Middle frontal gyrus (tissue), 1 donor: ENCODE measurements around the gene PRAME.
"Not testable (repeated sequence)": the region's sequence is repeated elsewhere in the genome, so short reads cannot be mapped to it uniquely, and the experiment has no call there.

ENCODE experiments used
- DNase-seq: peaks from one replicate; pipeline ENCODE4 v3.0.0-alpha.2; 2015; ENCODE audit warnings: low spot score; ENCODE audit errors: extremely low spot score

PRAME gene

DNA sequence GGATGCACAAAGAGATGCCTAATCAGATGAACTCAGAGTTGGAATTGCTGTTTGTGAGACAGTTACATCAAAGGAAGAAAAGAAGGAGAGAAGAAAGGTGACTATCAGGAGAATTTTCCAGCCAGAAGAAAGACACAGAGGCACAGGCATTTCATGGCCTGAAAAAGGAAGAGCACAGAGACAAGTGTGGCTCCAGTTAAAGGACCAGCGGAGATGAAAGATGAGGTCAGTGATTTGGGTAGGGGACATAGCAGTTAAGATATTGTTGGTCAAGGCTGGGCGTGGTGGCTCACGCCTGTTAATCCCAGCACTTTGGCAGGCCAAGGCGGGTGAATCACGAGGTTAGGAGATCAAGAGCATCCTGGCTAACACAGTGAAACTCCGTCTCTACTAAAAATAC, 35.6 kb downstream of the PRAME start:
- DNase-seq: no peak

DNA sequence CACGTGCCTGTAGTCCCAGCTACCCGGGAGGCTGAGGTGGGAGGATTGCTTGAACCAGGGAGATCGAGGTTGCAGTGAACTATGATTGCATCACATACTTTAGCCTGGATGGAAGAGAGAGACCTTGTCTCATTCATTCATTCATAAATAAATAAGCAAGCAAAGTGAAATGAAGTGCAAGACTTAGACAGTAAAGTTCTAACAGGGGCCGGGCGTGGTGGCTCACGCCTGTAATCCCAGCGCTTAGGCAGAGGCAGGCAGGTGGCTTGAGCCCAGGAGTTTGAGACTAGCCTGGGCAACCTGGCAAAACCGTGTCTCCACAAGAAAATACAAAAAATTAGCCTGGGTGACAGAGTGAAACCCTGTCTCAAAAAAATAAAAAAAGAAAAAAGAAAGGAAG, 37.4 kb downstream of the PRAME start:
- no peak for DNase-seq

- DNase-seq: no peak
Observed at GRCh38 chr22:22520667-22521602, 38.1 kb downstream of the PRAME start.

GRCh38 chr22:22520020-22520656, 38.9 kb downstream of the PRAME start, which contains the start of gene ZNF280A:
ZNF280A (minus strand) TSS chr22:22520270; CDS start chr22:22515630, 4,640 bp downstream.
- no peak for DNase-seq

GRCh38 chr22:22519591-22519990, 39.5 kb downstream of the PRAME start:
- no peak for DNase-seq

GRCh38 chr22:22516992-22517391, 42.1 kb downstream of the PRAME start:
- no peak for DNase-seq

GRCh38 chr22:22515890-22516289, 43.2 kb downstream of the PRAME start:
- DNase-seq: no peak

DNA sequence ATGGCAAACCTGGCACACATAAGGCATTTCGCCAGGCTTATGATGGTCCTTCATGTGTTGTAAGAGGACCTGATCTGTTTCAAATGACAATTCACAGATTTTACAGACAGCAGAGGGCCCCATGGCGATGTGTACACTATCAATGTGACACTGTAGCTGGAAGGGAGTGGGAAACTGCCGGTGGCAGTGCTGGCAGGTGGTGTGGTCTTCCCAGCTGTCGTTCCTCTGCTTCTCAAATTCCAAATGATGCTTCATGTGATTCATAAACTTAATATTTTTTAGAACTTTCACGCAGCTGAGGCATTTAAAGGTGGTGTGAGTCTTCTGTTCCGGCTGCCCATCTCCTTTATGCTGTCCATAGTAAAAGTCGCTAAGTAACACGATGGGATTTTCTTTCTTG, 44.6 kb downstream of the PRAME start:
- not testable (repeated sequence) for DNase-seq

DNA sequence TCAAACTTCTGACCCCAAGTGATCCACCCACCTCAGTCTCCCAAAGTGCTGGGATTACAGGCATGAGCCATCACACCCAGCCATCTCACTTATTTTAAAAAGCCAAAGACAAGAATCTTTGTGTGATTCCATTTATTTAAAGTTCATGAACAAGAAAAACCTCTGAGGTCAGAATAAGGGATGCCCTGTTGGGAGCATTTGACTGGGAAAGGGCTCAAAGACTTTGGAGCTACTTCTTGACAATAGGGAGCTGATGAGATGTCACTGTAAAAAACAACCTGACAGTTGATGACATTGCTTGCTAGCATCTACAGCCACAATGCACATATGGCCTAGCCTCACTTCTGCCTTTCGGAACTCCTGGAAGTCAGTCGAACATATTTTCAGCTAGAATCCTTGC, 45.4 kb downstream of the PRAME start:
- DNase-seq: no peak

GRCh38 chr22:22512951-22513350, 46.1 kb downstream of the PRAME start:
- DNase-seq: no peak

- DNase-seq: not testable (repeated sequence)
Observed at GRCh38 chr22:22510833-22511232, 48.2 kb downstream of the PRAME start.

GRCh38 chr22:22509912-22510311, 49.2 kb downstream of the PRAME start:
- not testable (repeated sequence) for DNase-seq

DNA sequence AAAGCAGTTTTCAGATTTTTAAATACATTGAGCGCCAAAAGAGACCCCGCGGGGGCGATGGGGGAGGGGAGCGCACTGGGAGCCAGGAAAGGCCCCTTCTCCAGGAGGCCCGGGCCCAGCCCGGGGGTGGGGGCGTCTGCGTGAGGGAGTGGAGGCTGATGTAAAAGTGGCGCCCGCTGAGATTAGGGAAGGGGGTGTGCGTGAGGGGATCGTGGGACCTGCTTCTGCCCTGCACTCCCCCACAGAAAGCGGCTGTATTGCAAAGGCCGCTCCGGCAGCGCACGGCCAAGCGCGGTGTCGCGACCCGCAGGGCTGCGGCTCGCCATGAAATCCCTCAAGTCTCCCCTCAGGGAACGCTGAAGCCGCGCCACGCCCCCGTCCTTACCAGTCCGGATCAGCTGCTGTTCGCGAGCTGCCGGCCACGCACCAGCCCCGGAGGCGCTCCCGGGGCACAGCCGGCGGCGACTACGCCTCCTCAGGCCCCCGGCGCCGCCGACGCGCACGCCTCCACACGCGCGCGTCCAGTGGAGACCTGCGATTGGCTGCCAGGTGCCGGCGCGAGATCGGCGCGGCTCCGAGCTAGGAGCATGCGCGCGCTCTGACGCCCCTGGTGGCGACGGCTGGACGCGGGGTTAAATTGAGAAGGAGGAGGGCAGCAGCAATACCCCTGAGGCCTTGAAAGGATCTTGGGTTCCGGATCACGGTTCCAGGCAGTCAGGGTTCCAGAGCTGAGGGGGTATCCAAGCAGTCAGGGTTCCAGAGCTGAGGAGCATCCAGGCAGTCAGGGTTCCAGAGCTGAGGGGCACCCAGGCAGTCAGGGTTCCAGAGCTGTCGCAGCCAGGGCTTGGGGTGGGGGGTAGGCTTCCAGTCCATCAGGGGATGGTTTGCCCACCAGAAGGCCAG, 50.5 kb downstream of the PRAME start, which contains the start of gene ZNF280B:
TSS of gene ZNF280B (minus strand) at position 469 of the 903 bp plus-strand sequence. CDS start 19,344 bp downstream, outside the sequence.
- peak; percentile 67 for DNase-seq

DNA sequence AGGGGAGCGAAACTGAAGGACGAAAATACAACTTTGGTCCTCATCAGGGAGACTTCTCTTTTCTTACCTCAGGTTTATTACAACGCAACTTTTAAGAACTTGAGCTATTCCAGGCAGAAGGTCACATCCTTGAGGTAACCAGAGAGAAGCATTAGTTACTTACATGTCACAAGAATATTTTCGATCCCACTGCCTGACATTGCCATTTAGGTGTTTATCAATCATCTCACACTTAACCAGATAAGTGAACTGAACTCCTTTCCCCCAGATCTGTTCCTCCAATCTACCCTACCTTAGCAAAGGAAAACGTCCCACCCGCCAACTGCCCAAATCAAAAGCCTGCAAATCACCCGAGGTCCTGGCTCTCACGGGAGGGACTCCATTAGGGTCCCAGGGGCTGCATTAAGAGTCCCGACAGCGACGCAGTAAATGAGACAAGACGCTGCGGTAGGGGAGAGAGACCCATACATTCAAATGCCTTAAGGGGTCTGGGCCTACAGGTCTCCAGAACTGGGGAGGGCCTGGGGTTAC, 51.3 kb downstream of the PRAME start:
- no peak for DNase-seq

DNA sequence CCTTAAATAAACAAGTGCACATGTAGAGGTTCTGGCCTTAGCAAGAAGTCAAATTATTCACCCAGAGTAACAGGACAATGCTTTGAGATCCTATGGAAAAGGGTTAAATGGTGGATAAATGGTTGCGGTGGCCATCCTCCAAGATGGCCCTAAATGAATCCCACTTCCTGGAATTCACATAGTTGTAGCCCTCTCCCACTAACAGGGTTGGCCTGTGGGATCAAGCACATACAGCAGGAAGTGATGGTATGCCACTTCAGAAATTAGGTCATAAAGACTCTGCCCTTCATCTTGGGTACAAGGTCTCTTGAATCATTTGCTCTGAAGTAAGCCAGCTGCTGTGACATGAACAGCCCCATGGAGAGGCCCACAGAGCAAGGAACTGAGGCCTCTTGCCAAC, 52.3 kb downstream of the PRAME start:
- no peak for DNase-seq

DNA sequence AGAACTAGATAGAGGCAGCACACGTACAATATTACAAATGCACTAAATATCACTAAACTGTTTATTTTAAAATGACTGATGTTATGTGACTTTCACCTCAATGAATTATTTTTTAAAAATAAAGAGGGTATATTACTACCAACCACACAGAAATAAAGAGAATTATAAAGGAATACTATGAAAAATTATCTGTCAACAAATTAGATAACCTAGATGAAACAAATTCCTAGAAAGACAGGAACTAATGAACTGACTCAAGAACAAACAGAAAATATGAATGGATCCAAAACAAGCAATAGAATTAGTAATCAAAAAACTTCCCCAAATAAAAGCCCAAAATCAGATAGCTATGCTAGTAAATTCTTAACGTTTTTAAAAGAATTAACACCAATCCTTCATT, 60.8 kb downstream of the PRAME start:
- no peak for DNase-seq
